GM10847 (cell line): ENCODE measurements around the gene CAMTA1.

Experiments
- POLR2A ChIP-seq: IDR thresholded peaks from 2 replicates; pipeline ENCODE4 v1.6.1; 2011; ENCODE audit not compliant: insufficient read length; ENCODE audit errors: extremely low read depth

The CAMTA1 gene

GRCh38 chr1:7454052-7454815 is 669.0 kb downstream of the CAMTA1 start:
- no peak for TF ChIP-seq POLR2A

GRCh38 chr1:7454895-7455784 is 669.9 kb downstream of the CAMTA1 start:
- no peak for TF ChIP-seq POLR2A

GRCh38 chr1:7455796-7456721 is 670.8 kb downstream of the CAMTA1 start:
- no peak for TF ChIP-seq POLR2A

- no peak for TF ChIP-seq POLR2A
Observed at GRCh38 chr1:7456722-7457082, 671.4 kb downstream of the CAMTA1 start.

GRCh38 chr1:7457811-7458210 is 672.6 kb downstream of the CAMTA1 start:
- no peak for TF ChIP-seq POLR2A

GRCh38 chr1:7458946-7459345 is 673.7 kb downstream of the CAMTA1 start:
- no peak for TF ChIP-seq POLR2A

- no peak for TF ChIP-seq POLR2A
Observed at GRCh38 chr1:7459914-7460313, 674.7 kb downstream of the CAMTA1 start.

GRCh38 chr1:7460807-7461206 is 675.6 kb downstream of the CAMTA1 start:
- no peak for TF ChIP-seq POLR2A

- TF ChIP-seq POLR2A, result no peak
Observed at GRCh38 chr1:7462617-7463016, 677.4 kb downstream of the CAMTA1 start.

GRCh38 chr1:7463526-7463925 is 678.3 kb downstream of the CAMTA1 start:
- no peak for TF ChIP-seq POLR2A

- no peak for TF ChIP-seq POLR2A
Observed at GRCh38 chr1:7464736-7465135, 679.5 kb downstream of the CAMTA1 start.

GRCh38 chr1:7467476-7468175 is 682.4 kb downstream of the CAMTA1 start:
- no peak for TF ChIP-seq POLR2A

GRCh38 chr1:7468248-7468647 is 683.0 kb downstream of the CAMTA1 start:
- TF ChIP-seq POLR2A, result no peak

- TF ChIP-seq POLR2A, result no peak
Observed at GRCh38 chr1:7469255-7469938, 684.1 kb downstream of the CAMTA1 start.
